Tibial nerve (tissue), 4 donors: ENCODE results near the gene NFILZ. TPM values are rescaled to one million over a fixed set of nuclear protein-coding genes. Genes with fewer than 3 reads are reported as not detected.

Source experiments
- DNase-seq, 2 donors: peaks; one replicate each; pipeline ENCODE4 v3.0.0-alpha.2; 2019; ENCODE audit warnings: low spot score in 2 of 2
- H3K27ac ChIP-seq, 4 donors: fragments of 200-600 bp; sonication (generic) in 3 of 4; one replicate each; pipeline ENCODE4 v1.5.1; 2017 to 2019; ENCODE audit warnings: mild to moderate bottlenecking in 1 of 4
- H3K27me3 ChIP-seq, 2 donors: fragments of 200-600 bp; sonication (generic) in 1 of 2; one replicate each; pipeline versions ENCODE4 v1.5.1 to v1.6.0; 2017 to 2019
- H3K36me3 ChIP-seq, 3 donors: fragments of 200-600 bp; sonication (generic); one replicate each; pipeline ENCODE4 v1.5.1; 2018 to 2019
- H3K4me1 ChIP-seq, 4 donors: fragments of 200-600 bp; sonication (generic) in 3 of 4; one replicate each; pipeline ENCODE4 v1.5.1; 2017 to 2019
- H3K4me3 ChIP-seq, 4 donors: fragments of 200-600 bp; sonication (generic) in 3 of 4; one replicate each; pipeline ENCODE4 v1.5.1; 2017 to 2019; ENCODE audit warnings: mild to moderate bottlenecking in 1 of 4, moderate library complexity in 1 of 4
- H3K9me3 ChIP-seq, 4 donors: fragments of 200-600 bp; sonication (generic) in 3 of 4; one replicate each; pipeline ENCODE4 v1.5.1; 2017 to 2019
- CTCF ChIP-seq, 5 experiments: fragments of 200-600 bp in 3 of 5; fragments of 450-650 bp in 2 of 5; sonication (generic) in 3 of 5; IDR thresholded peaks; one replicate each; pipeline ENCODE4 v1.5.1; 2016 to 2019; ENCODE audit warnings: antibody characterized with exemption in 5 of 5, mild to moderate bottlenecking in 3 of 5, moderate library complexity in 2 of 5
- EP300 ChIP-seq, 2 donors: sonication (generic); formaldehyde crosslinking; IDR thresholded peaks; one replicate each; pipeline ENCODE4 v1.6.1; 2017; ENCODE audit warnings: antibody characterized with exemption in 2 of 2, mild to moderate bottlenecking in 1 of 2
- POLR2A ChIP-seq, 2 donors: fragments of 450-650 bp; IDR thresholded peaks; one replicate each; pipeline ENCODE4 v1.6.1; 2017; ENCODE audit warnings: antibody characterized with exemption in 2 of 2, mild to moderate bottlenecking in 2 of 2, moderate library complexity in 2 of 2
- WGBS, 2 donors: methylation state at CpG; one replicate each; pipeline ENCODE4 v1.1.5; 2018; 5-methylcytosine and 5-hydroxymethylcytosine counted together
- total RNA-seq, 4 donors: library from RNA; depleted of rRNA; stranded (reverse); fragments of >200 nt; gene quantifications; one replicate each; pipeline ENCODE4 v1.1.0, GENCODE V29; 2016

The NFILZ gene
- total RNA-seq, 4 donors from 2014 or later, result not detected

GRCh38 chr19:8608941-8609278, 21.5 kb upstream of the NFILZ start:
- 30 to 38% methylated on average over 5 of the region's 5 CpGs for WGBS, 2 donors
- peak overlapping the region in 3 of 4 donors; percentile 55 to 84 (median 82) for H3K27ac ChIP-seq
- H3K9me3 ChIP-seq, result peaks cover 0 to 9% (median 0%) of the 10 kb centered on the region in 4 donors
- peaks cover 0 to 42% (median 10%) of the 10 kb centered on the region in 4 donors for H3K4me1 ChIP-seq
- no peak for DNase-seq
- H3K27me3 ChIP-seq, result no peaks in the 10 kb centered on the region
- H3K36me3 ChIP-seq, result peaks cover 0 to 22% (median 0%) of the 10 kb centered on the region in 3 donors
- peak overlapping the region; percentile 50 to 77 (median 59) for H3K4me3 ChIP-seq
- no peak for TF ChIP-seq POLR2A (IDR thresholded peaks at IDR 0.05)
- no peak for TF ChIP-seq EP300 (IDR thresholded peaks at IDR 0.05)
- TF ChIP-seq CTCF (IDR thresholded peaks at IDR 0.05), result no peak

- H3K27ac ChIP-seq, result peak overlapping the region; percentile 21 to 84 (median 68)
- H3K9me3 ChIP-seq, result peaks cover 0 to 9% (median 0%) of the 10 kb centered on the region in 4 donors
- 1 to 6% methylated on average over 18 to 40 of the region's 47 CpGs for WGBS, 2 donors
- peaks cover 0 to 42% (median 10%) of the 10 kb centered on the region in 4 donors for H3K4me1 ChIP-seq
- peak overlapping the region; percentile 50 to 77 (median 59) for H3K4me3 ChIP-seq
- TF ChIP-seq POLR2A (IDR thresholded peaks at IDR 0.05) (no peak), EP300 (IDR thresholded peaks at IDR 0.05) (peak in 1 of 2 donors; percentile 11), CTCF (IDR thresholded peaks at IDR 0.05) (peak in 4 of 5 experiments; percentile 10 to 27 (median 19))
- DNase-seq, result peak in 1 of 2 donors; percentile 35
- H3K36me3 ChIP-seq, result peaks cover 0 to 18% (median 0%) of the 10 kb centered on the region in 3 donors
- no peaks in the 10 kb centered on the region for H3K27me3 ChIP-seq
Observed at GRCh38 chr19:8609279-8610040, 21.0 kb upstream of the NFILZ start.

GRCh38 chr19:8610041-8610935, 20.1 kb upstream of the NFILZ start, which contains the start of gene ADAMTS10:
TSS of gene ADAMTS10 (minus strand) at chr19:8610715. CDS start at chr19:8605710, 5,005 bp downstream.
- Histone ChIP-seq H3K27ac (peak within 1 kb of the TSS; percentile 43 to 84 (median 76)), H3K36me3 (peaks cover 0 to 9% (median 0%) of the 10 kb centered on the region in 3 donors), H3K27me3 (no peaks in the 10 kb centered on the region), H3K4me1 (peaks cover 0 to 42% (median 10%) of the 10 kb centered on the region in 4 donors), H3K4me3 (peak within 1 kb of the TSS; percentile 50 to 77 (median 59)), H3K9me3 (peaks cover 0 to under 1% (median 0%) of the 10 kb centered on the region in 4 donors)
- TF ChIP-seq EP300 (IDR thresholded peaks at IDR 0.05) (no peak), CTCF (IDR thresholded peaks at IDR 0.05) (no peak), POLR2A (IDR thresholded peaks at IDR 0.05) (no peak)
- peak in 1 of 2 donors; percentile 46 for DNase-seq
- 0 to 1% methylated on average over 27 to 28 of the region's 74 CpGs for WGBS, 2 donors

DNA sequence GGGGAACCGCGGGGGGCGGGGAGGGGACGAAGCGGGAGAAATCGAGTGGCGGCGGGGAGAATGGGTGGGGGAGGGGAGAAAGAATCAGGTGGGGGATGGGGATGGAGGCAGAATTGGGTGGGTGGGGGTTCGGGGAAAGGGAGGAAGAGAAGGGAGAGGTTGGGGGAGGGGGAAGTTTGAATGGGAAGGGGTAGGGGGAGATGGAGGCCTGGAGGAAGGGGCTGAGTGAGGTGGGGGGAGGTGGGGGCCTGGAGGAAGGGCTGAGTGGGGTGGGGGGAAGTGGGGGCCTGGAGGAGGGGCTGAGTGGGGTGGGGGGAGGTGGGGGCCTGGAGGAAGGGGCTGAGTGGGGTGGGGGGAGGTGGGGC, 19.5 kb upstream of the NFILZ start:
- peaks cover 0 to 3% (median 0%) of the 10 kb centered on the region in 3 donors for H3K36me3 ChIP-seq
- TF ChIP-seq POLR2A (IDR thresholded peaks at IDR 0.05), result no peak
- H3K27ac ChIP-seq, result peak overlapping the region; percentile 43 to 84 (median 76)
- DNase-seq, result no peak
- WGBS, 2 donors, result 0 to 25% methylated on average over 2 to 3 of the region's 9 CpGs
- no peaks in the 10 kb centered on the region for H3K9me3 ChIP-seq
- no peaks in the 10 kb centered on the region for H3K27me3 ChIP-seq
- H3K4me3 ChIP-seq, result peak overlapping the region in 3 of 4 donors; percentile 50 to 62 (median 56)
- H3K4me1 ChIP-seq, result peaks cover 0 to 42% (median 10%) of the 10 kb centered on the region in 4 donors

DNA sequence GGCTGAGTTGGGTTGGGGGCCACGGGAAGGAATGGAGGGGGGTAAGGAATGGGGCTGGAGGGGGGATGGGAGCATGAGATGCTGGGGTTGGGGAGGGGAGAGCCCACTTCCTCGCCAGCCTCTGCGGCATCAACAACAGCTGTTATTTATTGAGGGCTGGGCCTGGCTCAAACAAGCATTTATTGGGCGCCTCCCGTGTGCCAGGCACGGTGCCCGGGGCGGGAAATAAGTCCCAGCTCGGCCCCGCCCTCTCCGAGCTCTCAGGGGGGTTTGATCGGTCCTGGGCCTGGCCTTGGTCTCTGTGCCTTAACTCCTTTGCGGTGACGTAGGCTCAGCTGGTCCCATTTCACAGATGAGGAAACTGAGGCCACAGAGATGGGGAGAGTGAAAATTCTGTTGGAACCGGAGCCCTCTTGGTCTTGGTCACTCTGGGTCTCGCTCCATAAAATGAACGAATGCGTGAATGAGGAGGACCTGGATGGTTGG, 19.0 kb upstream of the NFILZ start:
- no peak for DNase-seq
- 32 to 39% methylated on average over 18 of the region's 18 CpGs for WGBS, 2 donors
- Histone ChIP-seq H3K9me3 (no peaks in the 10 kb centered on the region), H3K27me3 (no peaks in the 10 kb centered on the region), H3K36me3 (no peaks in the 10 kb centered on the region), H3K4me1 (peaks cover 0 to 42% (median 10%) of the 10 kb centered on the region in 4 donors), H3K4me3 (no peak overlapping the region), H3K27ac (peak overlapping the region in 2 of 4 donors; percentile 71 to 77)
- peak in 1 of 2 donors; percentile 60 for TF ChIP-seq EP300 (IDR thresholded peaks at IDR 0.05)
- TF ChIP-seq POLR2A (IDR thresholded peaks at IDR 0.05), result no peak
